Trophoblast cell (in vitro differentiated cells and primary cell): ENCODE data around the gene VCX3B.

Source experiments
- DNase-seq, 2 donors: peaks; one replicate each; pipeline ENCODE4 v3.0.0-alpha.2; 2016
- H2AFZ ChIP-seq: 2 replicates; pipeline ENCODE4 v1.6.1; 2013; ENCODE audit warnings: low read length, moderate library complexity, mild to moderate bottlenecking; ENCODE audit not compliant: insufficient read depth, poor library complexity
- H2AK5ac ChIP-seq: 2 replicates; pipeline ENCODE4 v1.6.1; 2013; ENCODE audit warnings: mild to moderate bottlenecking, low read length
- H2BK120ac ChIP-seq: 2 replicates; pipeline ENCODE4 v1.6.1; 2013; ENCODE audit warnings: low read length, mild to moderate bottlenecking, moderate library complexity; ENCODE audit not compliant: insufficient read depth, poor library complexity
- H2BK12ac ChIP-seq: 2 replicates; pipeline ENCODE4 v1.6.1; 2013; ENCODE audit warnings: mild to moderate bottlenecking, low read length, moderate library complexity
- H2BK5ac ChIP-seq: 2 replicates; pipeline ENCODE4 v1.6.1; 2013; ENCODE audit warnings: low read length, low read depth, moderate library complexity, mild to moderate bottlenecking; ENCODE audit not compliant: poor library complexity
- H3K14ac ChIP-seq: 2 replicates; pipeline ENCODE4 v1.6.1; 2013; ENCODE audit warnings: mild to moderate bottlenecking, low read length
- H3K18ac ChIP-seq: 2 replicates; pipeline ENCODE4 v1.6.1; 2013; ENCODE audit warnings: mild to moderate bottlenecking, low read length
- H3K23ac ChIP-seq: 2 replicates; pipeline ENCODE4 v1.6.1; 2013; ENCODE audit warnings: low read length
- H3K27ac ChIP-seq: 2 replicates; pipeline ENCODE4 v1.5.1; 2013; ENCODE audit warnings: low read depth, mild to moderate bottlenecking, inconsistent platforms, low read length, moderate library complexity
- H3K27me3 ChIP-seq: 2 replicates; pipeline ENCODE4 v1.6.1; 2013; ENCODE audit warnings: inconsistent platforms, mild to moderate bottlenecking, low read length, moderate library complexity; ENCODE audit not compliant: insufficient read depth
- H3K36me3 ChIP-seq, 2 experiments: 1 replicate in 1 of 2; 2 replicates in 1 of 2; pipeline ENCODE4 v1.6.1; 2013; ENCODE audit warnings: low read length in 2 of 2, mild to moderate bottlenecking in 2 of 2, moderate library complexity in 1 of 2; ENCODE audit not compliant: insufficient read depth in 2 of 2, control insufficient read depth in 1 of 2
- H3K4ac ChIP-seq: 2 replicates; pipeline ENCODE4 v1.6.1; 2013; ENCODE audit warnings: low read depth, mild to moderate bottlenecking, low read length, moderate library complexity
- H3K4me1 ChIP-seq, 2 experiments: 1 replicate in 1 of 2; 2 replicates in 1 of 2; pipeline ENCODE4 v1.6.1; 2013; ENCODE audit warnings: low read length in 2 of 2, mild to moderate bottlenecking in 2 of 2, moderate library complexity in 1 of 2; ENCODE audit not compliant: insufficient read depth in 2 of 2, control insufficient read depth in 1 of 2
- H3K4me2 ChIP-seq: 2 replicates; pipeline ENCODE4 v1.6.1; 2013; ENCODE audit warnings: inconsistent platforms, mild to moderate bottlenecking, low read length, moderate library complexity
- H3K4me3 ChIP-seq: 2 replicates; pipeline ENCODE4 v1.5.1; 2013; ENCODE audit warnings: mild to moderate bottlenecking, low read depth, low read length, inconsistent platforms
- H3K79me1 ChIP-seq: one replicate; pipeline ENCODE4 v1.6.1; 2013; ENCODE audit warnings: low read length
- H3K79me2 ChIP-seq: 2 replicates; pipeline ENCODE4 v1.6.1; 2013; ENCODE audit warnings: low read length, mild to moderate bottlenecking; ENCODE audit not compliant: control insufficient read depth, insufficient read depth, poor library complexity
- H3K9ac ChIP-seq: 2 replicates; pipeline ENCODE4 v1.6.1; 2013; ENCODE audit warnings: mild to moderate bottlenecking, low read length
- H3K9me3 ChIP-seq: 2 replicates; pipeline ENCODE4 v1.6.1; 2013; ENCODE audit warnings: low read depth, mild to moderate bottlenecking, control low read depth, inconsistent platforms, low read length; ENCODE audit not compliant: insufficient read depth
- H4K12ac ChIP-seq: 2 replicates; pipeline ENCODE4 v1.6.1; 2013; ENCODE audit warnings: low read depth, mild to moderate bottlenecking, low read length, moderate library complexity
- H4K8ac ChIP-seq: 2 replicates; pipeline ENCODE4 v1.6.1; 2013; ENCODE audit warnings: low read depth, mild to moderate bottlenecking, low read length, moderate library complexity
- H4K91ac ChIP-seq: one replicate; pipeline ENCODE4 v1.6.1; 2013; ENCODE audit warnings: low read depth, mild to moderate bottlenecking, low read length, moderate library complexity
- WGBS: extraction: QIAGEN DNeasy Blood & Tissue Kit; methylation state at CpG from one replicate; pipeline ENCODE4 v1.1.7; 2013; ENCODE audit warnings: missing lambda C conversion rate; ENCODE audit not compliant: insufficient read length, insufficient coverage; ENCODE audit errors: extremely low coverage; 5-methylcytosine and 5-hydroxymethylcytosine counted together

The VCX3B gene

GRCh38 chrX:8430444-8430843, 34.2 kb upstream of the VCX3B start:
- no peaks in the 10 kb centered on the region for H3K36me3 ChIP-seq
- no peak overlapping the region for H2BK5ac ChIP-seq
- no CpG with 5 or more reads among the region's 3 CpGs for WGBS
- no peaks in the 10 kb centered on the region for H3K79me1 ChIP-seq
- no peak overlapping the region for H4K12ac ChIP-seq
- H2AK5ac ChIP-seq, result no peak overlapping the region
- no peak overlapping the region for H2BK12ac ChIP-seq
- no peak overlapping the region for H4K8ac ChIP-seq
- no peaks in the 10 kb centered on the region for H3K27me3 ChIP-seq
- H3K79me2 ChIP-seq, result no peaks in the 10 kb centered on the region
- no peak overlapping the region for H4K91ac ChIP-seq
- no peak overlapping the region for H3K4ac ChIP-seq
- H3K9me3 ChIP-seq, result no peaks in the 10 kb centered on the region
- no peaks in the 10 kb centered on the region for H3K4me1 ChIP-seq
- H2AFZ ChIP-seq, result no peak overlapping the region
- no peak overlapping the region for H3K18ac ChIP-seq
- H3K14ac ChIP-seq, result no peak overlapping the region
- DNase-seq, result no peak
- no peak overlapping the region for H3K4me3 ChIP-seq
- no peak overlapping the region for H3K4me2 ChIP-seq
- no peak overlapping the region for H3K9ac ChIP-seq
- H2BK120ac ChIP-seq, result no peak overlapping the region
- no peak overlapping the region for H3K23ac ChIP-seq
- no peak overlapping the region for H3K27ac ChIP-seq

GRCh38 chrX:8432396-8432795, 32.2 kb upstream of the VCX3B start:
- H3K4me1 ChIP-seq, result no peaks in the 10 kb centered on the region
- no peaks in the 10 kb centered on the region for H3K79me2 ChIP-seq
- H4K8ac ChIP-seq, result no peak overlapping the region
- no CpG with 5 or more reads among the region's 3 CpGs for WGBS
- no peak overlapping the region for H2AK5ac ChIP-seq
- H3K27me3 ChIP-seq, result no peaks in the 10 kb centered on the region
- no peak overlapping the region for H4K91ac ChIP-seq
- no peaks in the 10 kb centered on the region for H3K36me3 ChIP-seq
- no peaks in the 10 kb centered on the region for H3K9me3 ChIP-seq
- no peak overlapping the region for H3K14ac ChIP-seq
- no peak overlapping the region for H2BK120ac ChIP-seq
- H2BK12ac ChIP-seq, result no peak overlapping the region
- H3K4ac ChIP-seq, result no peak overlapping the region
- DNase-seq, result no peak
- no peak overlapping the region for H3K4me2 ChIP-seq
- H3K4me3 ChIP-seq, result no peak overlapping the region
- no peak overlapping the region for H2BK5ac ChIP-seq
- no peak overlapping the region for H3K18ac ChIP-seq
- no peak overlapping the region for H3K23ac ChIP-seq
- no peak overlapping the region for H3K9ac ChIP-seq
- no peak overlapping the region for H2AFZ ChIP-seq
- H3K27ac ChIP-seq, result no peak overlapping the region
- H4K12ac ChIP-seq, result no peak overlapping the region
- H3K79me1 ChIP-seq, result no peaks in the 10 kb centered on the region

- H3K79me2 ChIP-seq, result no peaks in the 10 kb centered on the region
- H3K14ac ChIP-seq, result no peak overlapping the region
- no peak overlapping the region for H2BK120ac ChIP-seq
- H3K4me2 ChIP-seq, result no peak overlapping the region
- no peak overlapping the region for H3K9ac ChIP-seq
- no peak overlapping the region for H4K12ac ChIP-seq
- no peak overlapping the region for H3K27ac ChIP-seq
- no peak overlapping the region for H2BK12ac ChIP-seq
- DNase-seq, result no peak
- no peak overlapping the region for H3K23ac ChIP-seq
- no peak overlapping the region for H2AK5ac ChIP-seq
- no peak overlapping the region for H2BK5ac ChIP-seq
- H3K79me1 ChIP-seq, result no peaks in the 10 kb centered on the region
- no peaks in the 10 kb centered on the region for H3K4me1 ChIP-seq
- H3K4ac ChIP-seq, result no peak overlapping the region
- no peak overlapping the region for H4K91ac ChIP-seq
- no peak overlapping the region for H4K8ac ChIP-seq
- H3K18ac ChIP-seq, result no peak overlapping the region
- WGBS, result no CpG with 5 or more reads among the region's 3 CpGs
- no peaks in the 10 kb centered on the region for H3K36me3 ChIP-seq
- no peak overlapping the region for H3K4me3 ChIP-seq
- H3K9me3 ChIP-seq, result no peaks in the 10 kb centered on the region
- H3K27me3 ChIP-seq, result no peaks in the 10 kb centered on the region
- H2AFZ ChIP-seq, result no peak overlapping the region
These were observed 31.2 kb upstream of the VCX3B start for GRCh38 chrX:8433109-8434062.

GRCh38 chrX:8447368-8447767, 17.3 kb upstream of the VCX3B start:
- H3K9ac ChIP-seq, result no peak overlapping the region
- H3K79me2 ChIP-seq, result no peaks in the 10 kb centered on the region
- H3K9me3 ChIP-seq, result no peaks in the 10 kb centered on the region
- H2AK5ac ChIP-seq, result no peak overlapping the region
- H3K14ac ChIP-seq, result no peak overlapping the region
- no peak overlapping the region for H3K4me3 ChIP-seq
- no peak overlapping the region for H4K8ac ChIP-seq
- H2AFZ ChIP-seq, result no peak overlapping the region
- H3K4ac ChIP-seq, result no peak overlapping the region
- DNase-seq, result no peak
- H3K79me1 ChIP-seq, result no peaks in the 10 kb centered on the region
- WGBS, result no CpG with 5 or more reads among the region's 5 CpGs
- H4K91ac ChIP-seq, result no peak overlapping the region
- H4K12ac ChIP-seq, result no peak overlapping the region
- no peak overlapping the region for H2BK120ac ChIP-seq
- no peak overlapping the region for H3K18ac ChIP-seq
- H3K27me3 ChIP-seq, result no peaks in the 10 kb centered on the region
- H3K4me1 ChIP-seq, result no peaks in the 10 kb centered on the region
- H2BK5ac ChIP-seq, result no peak overlapping the region
- no peak overlapping the region for H2BK12ac ChIP-seq
- no peaks in the 10 kb centered on the region for H3K36me3 ChIP-seq
- H3K4me2 ChIP-seq, result no peak overlapping the region
- H3K23ac ChIP-seq, result no peak overlapping the region
- no peak overlapping the region for H3K27ac ChIP-seq
